ENCODE data around the gene FILIP1L. TPM values are rescaled to one million over a fixed set of nuclear protein-coding genes. Genes with fewer than 3 reads are reported as not detected.

FILIP1L gene
- total and polyA plus RNA-seq, 2 of the 13 experiments (the other 11 are each of a cell fraction or from before 2014, with no cell fraction given): 8.1 to 187 TPM

DNA sequence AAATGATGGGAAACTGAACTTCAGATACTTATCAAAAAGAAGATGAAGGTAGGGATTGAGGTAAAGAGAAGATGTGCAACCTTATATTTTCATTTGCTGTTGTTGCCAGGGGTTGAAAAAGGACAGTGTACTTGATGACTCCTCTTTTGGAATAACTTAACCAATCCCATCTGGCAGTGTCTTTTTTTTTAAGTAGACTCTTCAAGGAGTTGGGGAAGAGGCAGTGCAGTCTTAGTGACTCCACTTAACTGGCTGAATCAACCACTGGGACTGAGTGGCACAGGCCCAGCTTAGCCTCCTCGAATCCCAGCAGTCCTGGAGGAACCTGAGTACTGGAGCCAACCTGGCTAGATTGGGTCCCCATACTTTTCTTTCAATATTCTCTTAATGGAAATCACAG, 27.3 kb upstream of the FILIP1L start:
- BruUV-seq (replicated peaks): no TSS peak

More for the DNA sequence above, 27.3 kb upstream of the FILIP1L start:
- ChIA-PET CTCF (ENCODE audit: low intra/inter-chr PET ratio, low total read pairs) (no interaction called here), POLR2A (no interaction called here)
- Histone ChIP-seq H3K27me3 (ENCODE audit: control insufficient read depth in 1 of 2, insufficient read depth in 2 of 2, low read length in 2 of 2) (no peaks in the 10 kb centered on the region), H3K4me3 (replicated peaks in 1 of 3; ENCODE audit: insufficient read depth in 1 of 3, low read depth in 2 of 3, low read length in 3 of 3) (no peak overlapping the region), H4K20me1 (ENCODE audit: insufficient read depth, low read length) (no peaks in the 10 kb centered on the region), H3K36me3 (replicated peaks in 1 of 2; ENCODE audit: control insufficient read depth in 1 of 2, insufficient read depth in 2 of 2, low read length in 2 of 2) (no peaks in the 10 kb centered on the region; a peak in 1 of 5 replicates), H3K9ac (ENCODE audit: insufficient read depth, low read depth, low read length) (no peak overlapping the region), H3K79me2 (ENCODE audit: insufficient read depth, low read length) (no peaks in the 10 kb centered on the region), H2AFZ (ENCODE audit: low read length) (no peak overlapping the region), H3K27ac (ENCODE audit: extremely low read length, insufficient read depth, low read length) (no peak overlapping the region), H3K4me2 (ENCODE audit: low read depth, low read length) (no peak overlapping the region), H3K9me3 (ENCODE audit: low read length) (peaks cover 22% of the 10 kb centered on the region), H3K4me1 (ENCODE audit: insufficient read depth, low read length) (no peaks in the 10 kb centered on the region)
- in situ Hi-C loops (cut with HindIII; ENCODE audit: extremely low pct_ligation_motif_present, low pct_unique_long_range_greater_than_20kb): no loop called here
- no peak for TF ChIP-seq THYN1 (CRISPR knock-in tag; IDR thresholded peaks at IDR 0.05; ENCODE audit: borderline replicate concordance, low read depth)
- TF ChIP-seq ZBTB46 (CRISPR knock-in tag; IDR thresholded peaks at IDR 0.05; ENCODE audit: borderline replicate concordance): no peak
- no peak for TF ChIP-seq KDM5A (IDR thresholded peaks at IDR 0.05; ENCODE audit: borderline replicate concordance, low read length)
- no peak for TF ChIP-seq ATF6 (CRISPR knock-in tag; conservative IDR thresholded peaks at IDR 0.05)
- TF ChIP-seq ZNF124 (CRISPR knock-in tag; IDR thresholded peaks at IDR 0.05): no peak
- no peak for TF ChIP-seq ZFP90 (CRISPR knock-in tag; IDR thresholded peaks at IDR 0.05; ENCODE audit: borderline replicate concordance)
- no peak for TF ChIP-seq ZNF747 (CRISPR knock-in tag; IDR thresholded peaks at IDR 0.05; ENCODE audit: borderline replicate concordance)
- TF ChIP-seq RFX5 (IDR thresholded peaks at IDR 0.05; ENCODE audit: low read depth, low read length): no peak
- WGBS (ENCODE audit: low lambda C conversion rate): 83% methylated on average over 1 of the region's 1 CpG
- FAIRE-seq (no peak), ATAC-seq (no peak), DNase-seq (ENCODE audit: low spot score) (no peak)
- intact Hi-C loops (cut with micrococcal nuclease; ENCODE audit: unreplicated experiment): no loop called here

Data from HepG2 (cell line).